ENCODE data around the gene SEPTIN7. TPM values are rescaled to one million over a fixed set of nuclear protein-coding genes. Genes with fewer than 3 reads are reported as not detected.

Gene SEPTIN7
- total RNA-seq, 1 donor from 2014 or later: 560 TPM

GRCh38 chr7:35799846-35800717 lies 775 bp upstream of the SEPTIN7 start:
- Mint-ChIP-seq H3K4me1 (peaks cover 19% of the 10 kb centered on the region), H3K4me3 (peak overlapping the region; percentile 99), H3K27ac (peak overlapping the region; percentile 100), H3K27me3 (ENCODE audit: insufficient read depth, low read depth) (no peaks in the 10 kb centered on the region), H3K9me3 (peaks cover 5% of the 10 kb centered on the region), H3K36me3 (peaks cover 14% of the 10 kb centered on the region)
- Histone ChIP-seq H3K27me3 (no peaks in the 10 kb centered on the region), H3K4me1 (peaks cover 18% of the 10 kb centered on the region), H3K9me3 (ENCODE audit: low read depth) (no peaks in the 10 kb centered on the region), H3K4me3 (peak overlapping the region; percentile 93), H3K79me2 (ENCODE audit: low read depth) (peaks cover 46% of the 10 kb centered on the region), H3K9ac (peak overlapping the region; percentile 76), H3K27ac (peak overlapping the region; percentile 95), H3K36me3 (no peaks in the 10 kb centered on the region), H3K4me2 (peak overlapping the region; percentile 76), H4K20me1 (ENCODE audit: low read depth) (peaks cover 21% of the 10 kb centered on the region), H2AFZ (replicated peaks) (peak overlapping the region; percentile 79), H3F3A (ENCODE audit: low read depth) (peaks cover 9% of the 10 kb centered on the region)
- TF ChIP-seq CTCF (IDR thresholded peaks at IDR 0.05) (no peak), EZH2 (IDR thresholded peaks at IDR 0.05) (peak; percentile 33), EZH2phosphoT487 (IDR thresholded peaks at IDR 0.05) (no peak)
- peak; percentile 96 for DNase-seq (ENCODE audit: low spot score)

DNA sequence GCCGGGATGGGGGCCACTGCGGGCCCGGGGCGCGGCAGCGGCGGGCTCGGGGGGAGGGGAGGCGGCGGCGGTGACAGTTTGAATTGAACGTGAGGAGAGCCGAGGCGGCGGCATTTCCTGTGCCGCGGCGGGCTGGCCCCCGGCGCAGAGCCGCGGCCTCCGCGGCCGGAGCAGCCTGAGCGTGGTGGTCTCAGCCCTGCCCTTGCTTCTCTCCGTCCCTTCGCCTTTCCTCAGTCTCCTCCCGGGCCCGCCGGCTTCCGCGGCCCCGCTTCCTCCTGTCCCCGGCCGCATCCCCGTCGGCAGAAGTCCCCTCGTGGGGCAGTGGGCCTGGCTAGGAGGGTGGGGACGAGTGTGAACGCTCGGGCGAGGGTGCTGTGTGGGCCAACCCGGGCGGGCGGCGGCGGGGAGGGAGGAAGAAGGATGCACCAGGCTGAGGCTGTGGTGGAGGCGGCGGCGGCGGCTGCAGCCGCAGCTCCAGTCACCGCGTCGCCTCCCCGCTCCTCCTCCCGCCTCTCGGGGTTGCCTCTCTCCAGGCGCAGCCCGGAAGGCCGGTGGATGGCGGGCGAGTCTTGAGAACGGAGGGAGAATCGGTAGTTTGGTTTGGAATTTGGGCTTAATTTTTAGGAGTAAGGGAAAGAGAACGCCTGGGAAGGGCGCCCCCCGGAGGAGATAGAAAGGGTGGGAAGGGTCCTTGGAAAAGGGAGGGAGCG lies 690 bp downstream of the SEPTIN7 start:
- peaks cover 61% of the 10 kb centered on the region for H3K79me2 ChIP-seq (ENCODE audit: low read depth)
- H3K4me1 Mint-ChIP-seq: peaks cover 19% of the 10 kb centered on the region
- no peaks in the 10 kb centered on the region for H3K27me3 Mint-ChIP-seq (ENCODE audit: insufficient read depth, low read depth)

DNA sequence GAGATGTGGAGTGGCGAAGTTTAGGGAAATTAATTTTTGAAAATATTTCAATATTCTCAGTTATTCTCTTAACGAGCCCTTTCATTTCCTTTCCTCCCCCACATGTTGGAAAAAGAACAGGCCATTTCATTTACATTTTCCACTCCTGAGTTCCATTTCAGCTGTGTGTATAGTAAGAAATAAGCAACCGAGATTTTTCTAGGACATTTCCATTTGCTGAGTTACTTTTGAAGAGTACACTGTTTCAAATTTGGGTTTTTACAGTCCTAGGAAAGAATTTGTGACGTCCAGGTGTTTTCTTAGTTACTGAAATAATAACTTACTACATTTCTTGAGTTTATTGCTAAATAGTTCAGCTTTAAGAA lies 1.2 kb downstream of the SEPTIN7 start:
- no peak for DNase-seq (ENCODE audit: low spot score)
- no peaks in the 10 kb centered on the region for H3K9me3 ChIP-seq (ENCODE audit: low read depth)
- no peaks in the 10 kb centered on the region for H3K27me3 Mint-ChIP-seq (ENCODE audit: insufficient read depth, low read depth)
- no peaks in the 10 kb centered on the region for H3K27me3 ChIP-seq
- H2AFZ ChIP-seq (replicated peaks): no peak overlapping the region
- H3K36me3 ChIP-seq: no peaks in the 10 kb centered on the region
- peak overlapping the region; percentile 88 for H3K4me2 ChIP-seq
- peaks cover 66% of the 10 kb centered on the region for H3K79me2 ChIP-seq (ENCODE audit: low read depth)
- TF ChIP-seq CTCF (IDR thresholded peaks at IDR 0.05): no peak
- TF ChIP-seq EZH2 (IDR thresholded peaks at IDR 0.05): no peak
- no peak for TF ChIP-seq EZH2phosphoT487 (IDR thresholded peaks at IDR 0.05)
- no peak overlapping the region for H3K27ac ChIP-seq
- H3K27ac Mint-ChIP-seq: peak overlapping the region; percentile 78
- H3K36me3 Mint-ChIP-seq: peaks cover 26% of the 10 kb centered on the region
- H3F3A ChIP-seq (ENCODE audit: low read depth): peaks cover 9% of the 10 kb centered on the region
- peaks cover 19% of the 10 kb centered on the region for H3K4me1 Mint-ChIP-seq
- H3K4me3 ChIP-seq: peak overlapping the region; percentile 93
- peak overlapping the region; percentile 43 for H3K9ac ChIP-seq
- H3K4me1 ChIP-seq: peaks cover 18% of the 10 kb centered on the region
- peak overlapping the region; percentile 99 for H3K4me3 Mint-ChIP-seq
- H4K20me1 ChIP-seq (ENCODE audit: low read depth): peaks cover 29% of the 10 kb centered on the region
- peaks cover 15% of the 10 kb centered on the region for H3K9me3 Mint-ChIP-seq

More for the DNA sequence above, 690 bp downstream of the SEPTIN7 start:
- peaks cover 14% of the 10 kb centered on the region for H3K9me3 Mint-ChIP-seq
- Histone ChIP-seq H4K20me1 (ENCODE audit: low read depth) (peaks cover 29% of the 10 kb centered on the region), H3K36me3 (no peaks in the 10 kb centered on the region), H3K9ac (peak overlapping the region; percentile 77), H3F3A (ENCODE audit: low read depth) (peaks cover 9% of the 10 kb centered on the region), H3K4me1 (peaks cover 18% of the 10 kb centered on the region), H3K9me3 (ENCODE audit: low read depth) (no peaks in the 10 kb centered on the region), H3K4me2 (peak overlapping the region; percentile 88), H3K27me3 (no peaks in the 10 kb centered on the region), H3K27ac (peak overlapping the region; percentile 86), H2AFZ (replicated peaks) (peak overlapping the region; percentile 35), H3K4me3 (peak overlapping the region; percentile 93)
- H3K36me3 Mint-ChIP-seq: peaks cover 25% of the 10 kb centered on the region
- peak overlapping the region; percentile 78 for H3K27ac Mint-ChIP-seq
- TF ChIP-seq CTCF (IDR thresholded peaks at IDR 0.05) (peak; percentile 90), EZH2 (IDR thresholded peaks at IDR 0.05) (no peak), EZH2phosphoT487 (IDR thresholded peaks at IDR 0.05) (no peak)
- peak; percentile 80 for DNase-seq (ENCODE audit: low spot score)
- H3K4me3 Mint-ChIP-seq: peak overlapping the region; percentile 99

Measured in neural progenitor cell (in vitro differentiated cells).